ENCODE results near the gene ZNF14. TPM values are rescaled to one million over a fixed set of nuclear protein-coding genes. Genes with fewer than 3 reads are reported as not detected.

Gene ZNF14
- total and polyA plus RNA-seq, 10 donors = 5.2 to 17.1 (median 10.5) TPM

DNA sequence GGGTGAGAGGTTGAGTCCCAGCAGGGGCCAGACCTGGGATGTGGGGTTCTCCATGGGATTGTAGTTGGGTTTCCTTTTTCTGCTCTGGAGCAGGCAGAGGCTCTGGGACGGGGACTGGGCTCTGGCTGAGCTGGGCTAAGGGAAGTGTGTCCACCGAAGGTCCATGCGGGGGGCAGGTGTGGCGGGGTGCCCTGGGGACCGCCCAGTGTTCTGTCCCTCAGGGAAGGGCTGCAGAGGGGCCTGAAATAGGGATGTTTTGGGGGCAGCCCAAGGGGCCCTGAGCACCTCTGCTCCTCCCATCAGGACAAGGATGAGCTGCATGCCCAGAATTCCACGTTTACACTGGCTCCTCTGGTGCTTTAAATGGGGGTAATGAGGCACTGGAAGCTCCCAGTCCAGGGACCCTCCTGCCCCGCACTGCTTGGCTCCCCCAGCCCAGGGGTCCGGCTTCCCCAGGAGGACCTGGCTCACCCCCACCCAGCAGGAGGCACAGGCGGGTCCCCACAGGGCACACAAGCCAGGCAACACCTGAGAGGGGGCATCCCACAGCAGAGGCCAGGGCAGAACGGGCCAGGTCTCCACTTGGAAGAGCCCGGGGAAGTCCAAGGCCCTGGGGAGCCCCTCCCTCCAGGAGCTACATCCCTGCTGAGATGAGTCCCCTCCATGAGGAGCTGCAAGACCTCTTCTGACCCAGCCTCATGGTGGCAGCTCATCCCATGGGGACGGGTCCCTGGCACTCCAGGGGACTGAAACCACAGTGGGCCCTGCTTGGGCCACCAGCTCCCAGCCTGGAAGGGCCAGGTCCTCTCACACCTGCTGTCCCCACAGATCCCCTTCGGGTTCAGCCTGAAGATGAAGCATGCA is 14.7 kb upstream of the ZNF14 start:
- H3K27ac ChIP-seq = no peak overlapping the region
- WGBS, 5 donors = 77 to 90% (median 84%) methylated on average over 8 to 13 of the region's 13 CpGs

DNA sequence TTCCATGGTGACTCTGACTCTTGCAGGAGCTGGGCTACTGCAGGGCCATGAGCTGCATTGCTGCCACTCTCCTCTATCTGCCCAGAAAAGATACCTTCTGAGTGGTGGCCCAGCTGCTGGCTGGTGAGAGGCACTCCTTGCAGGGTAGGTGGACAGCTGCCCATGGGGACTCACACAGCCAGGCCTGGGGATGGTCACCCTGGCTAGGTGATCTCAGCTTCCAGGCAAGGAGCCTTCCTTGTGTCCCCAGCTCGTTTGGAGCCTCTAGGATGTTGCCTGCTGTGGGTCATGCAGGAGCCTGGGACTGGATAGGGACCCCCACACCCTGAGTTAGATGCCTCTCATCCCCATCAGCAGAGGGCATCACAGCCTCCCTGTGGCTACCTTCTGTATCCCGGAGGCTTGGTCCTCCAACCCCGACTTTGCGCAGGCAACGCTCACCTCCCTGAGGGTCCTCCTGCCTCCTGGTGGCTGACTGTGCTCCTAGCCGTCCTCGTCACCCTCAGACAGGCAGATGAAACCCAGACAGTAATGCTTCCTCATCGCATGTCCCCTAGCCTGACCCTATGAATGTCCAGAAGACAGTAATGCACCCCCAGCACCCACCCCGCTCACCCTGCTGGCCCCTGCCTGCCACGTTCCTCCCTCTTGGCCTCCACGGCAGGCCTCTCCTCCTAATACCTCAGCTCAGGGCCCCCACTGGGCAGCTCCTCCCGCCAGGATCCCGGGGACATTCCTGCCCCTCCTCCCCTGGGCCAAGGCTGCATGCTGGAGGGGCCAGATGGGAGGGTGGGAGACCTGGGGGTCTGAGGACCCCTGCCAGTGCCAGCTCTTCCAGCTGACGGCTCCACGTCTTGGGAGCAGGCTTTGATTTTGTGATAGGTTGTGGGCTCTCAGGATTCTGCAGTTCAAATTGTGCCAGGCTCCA is 13.6 kb upstream of the ZNF14 start:
- Histone ChIP-seq H3K36me3 (no peaks in the 10 kb centered on the region), H3K9me3 (peaks cover 0 to 40% (median 0%) of the 10 kb centered on the region in 8 donors), H3K27ac (no peak overlapping the region), H3K4me1 (no peaks in the 10 kb centered on the region), H3K4me3 (no peak overlapping the region), H3K27me3 (replicated peaks in 1 of 7) (no peaks in the 10 kb centered on the region)
- 65 to 71% (median 70%) methylated on average over 8 to 15 of the region's 15 CpGs for WGBS, 5 donors
- TF ChIP-seq POLR2A (IDR thresholded peaks at IDR 0.05) (no peak), POLR2AphosphoS5 (IDR thresholded peaks at IDR 0.05) (no peak)
- TF ChIP-seq, protein P1, sequence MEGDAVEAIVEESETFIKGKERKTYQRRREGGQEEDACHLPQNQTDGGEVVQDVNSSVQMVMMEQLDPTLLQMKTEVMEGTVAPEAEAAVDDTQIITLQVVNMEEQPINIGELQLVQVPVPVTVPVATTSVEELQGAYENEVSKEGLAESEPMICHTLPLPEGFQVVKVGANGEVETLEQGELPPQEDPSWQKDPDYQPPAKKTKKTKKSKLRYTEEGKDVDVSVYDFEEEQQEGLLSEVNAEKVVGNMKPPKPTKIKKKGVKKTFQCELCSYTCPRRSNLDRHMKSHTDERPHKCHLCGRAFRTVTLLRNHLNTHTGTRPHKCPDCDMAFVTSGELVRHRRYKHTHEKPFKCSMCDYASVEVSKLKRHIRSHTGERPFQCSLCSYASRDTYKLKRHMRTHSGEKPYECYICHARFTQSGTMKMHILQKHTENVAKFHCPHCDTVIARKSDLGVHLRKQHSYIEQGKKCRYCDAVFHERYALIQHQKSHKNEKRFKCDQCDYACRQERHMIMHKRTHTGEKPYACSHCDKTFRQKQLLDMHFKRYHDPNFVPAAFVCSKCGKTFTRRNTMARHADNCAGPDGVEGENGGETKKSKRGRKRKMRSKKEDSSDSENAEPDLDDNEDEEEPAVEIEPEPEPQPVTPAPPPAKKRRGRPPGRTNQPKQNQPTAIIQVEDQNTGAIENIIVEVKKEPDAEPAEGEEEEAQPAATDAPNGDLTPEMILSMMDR (IDR thresholded peaks at IDR 0.05 in 8 of 11, conservative IDR thresholded peaks at IDR 0.05 in 3 of 11) = peak in 1 of 11 experiments; percentile 8
- peak; percentile 47 for DNase-seq
- intact Hi-C loops (cut with DNase I; ENCODE audit: low total_unique reads) = no loop called here

More for the DNA sequence above, 14.7 kb upstream of the ZNF14 start:
- DNase-seq = peak; percentile 54
- Histone ChIP-seq H3K4me3 (no peak overlapping the region), H3K4me1 (no peaks in the 10 kb centered on the region), H3K9me3 (peaks cover 0 to 38% (median 0%) of the 10 kb centered on the region in 8 donors), H3K27me3 (replicated peaks in 1 of 7) (no peaks in the 10 kb centered on the region), H3K36me3 (no peaks in the 10 kb centered on the region)
- TF ChIP-seq, protein P1 (IDR thresholded peaks at IDR 0.05 in 8 of 11, conservative IDR thresholded peaks at IDR 0.05 in 3 of 11) = no peak
- TF ChIP-seq POLR2A (IDR thresholded peaks at IDR 0.05) (no peak), POLR2AphosphoS5 (IDR thresholded peaks at IDR 0.05) (no peak)
- intact Hi-C loops (cut with DNase I; ENCODE audit: low total_unique reads) = no loop called here

DNA sequence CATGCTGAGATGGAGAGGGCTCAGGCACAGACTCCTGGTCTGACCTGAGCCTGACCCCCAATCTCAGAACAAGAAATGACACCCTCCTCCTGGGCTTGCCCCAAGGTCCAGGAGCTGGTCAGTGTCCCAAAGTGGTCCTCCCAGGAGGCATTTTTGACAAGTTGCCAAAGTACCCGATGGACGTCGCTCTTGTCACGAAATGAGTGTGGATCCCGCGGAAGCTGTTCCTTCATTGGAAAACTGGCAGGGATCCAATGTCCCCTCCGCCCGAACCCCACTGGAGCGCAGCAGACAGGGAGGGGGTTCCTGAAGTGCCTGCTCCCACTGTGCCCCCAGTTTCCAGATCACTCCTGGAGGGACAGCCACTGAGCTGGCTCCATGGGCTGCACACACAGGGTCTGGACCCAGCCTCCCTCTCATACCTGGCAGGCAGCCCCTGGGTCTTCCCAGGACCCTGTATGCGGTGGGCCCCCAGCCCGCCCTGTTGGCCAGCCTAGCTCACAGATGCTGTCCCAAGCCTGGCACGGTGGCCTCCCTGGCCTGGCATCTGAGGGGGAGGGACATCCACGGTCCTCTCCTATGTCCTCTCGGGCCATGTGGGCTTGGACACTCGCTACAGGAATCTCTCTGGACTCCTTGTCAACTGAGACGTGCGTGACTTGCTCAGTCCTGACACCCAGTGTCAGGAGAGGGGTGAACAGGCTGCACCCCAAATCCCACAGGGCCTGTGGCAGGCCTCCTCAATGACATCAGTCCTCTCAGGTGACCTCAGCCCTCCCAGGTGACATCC is 12.8 kb upstream of the ZNF14 start:
- intact Hi-C loops (cut with DNase I; ENCODE audit: low total_unique reads) = no loop called here
- WGBS, 5 donors = 82 to 87% (median 87%) methylated on average over 13 to 17 of the region's 17 CpGs
- TF ChIP-seq POLR2A (IDR thresholded peaks at IDR 0.05) = no peak
- TF ChIP-seq, protein P1 (IDR thresholded peaks at IDR 0.05 in 8 of 11, conservative IDR thresholded peaks at IDR 0.05 in 3 of 11) = peak in 1 of 11 experiments; percentile 21
- no peak for TF ChIP-seq POLR2AphosphoS5 (IDR thresholded peaks at IDR 0.05)
- Histone ChIP-seq H3K9me3 (peaks cover 0 to 33% (median 0%) of the 10 kb centered on the region in 8 donors), H3K27ac (no peak overlapping the region), H3K4me1 (no peaks in the 10 kb centered on the region), H3K4me3 (no peak overlapping the region), H3K27me3 (replicated peaks in 1 of 7) (no peaks in the 10 kb centered on the region), H3K36me3 (no peaks in the 10 kb centered on the region)
- DNase-seq = no peak

All from spleen (tissue), 11 donors.